Astrocyte of the spinal cord (primary cell): ENCODE results near the gene PCSK9.

Experiments used
- DNase-seq: peaks from one replicate; pipeline ENCODE4 v3.0.0; 2011; ENCODE audit warnings: low read depth, low spot score
- H3K4me3 ChIP-seq: 2 replicates; pipeline ENCODE4 v1.5.1; 2011; ENCODE audit warnings: low read depth, mild to moderate bottlenecking, low read length, moderate library complexity
- CTCF ChIP-seq: IDR thresholded peaks from 2 replicates; pipeline ENCODE4 v1.5.1; 2012; ENCODE audit warnings: low read depth, mild to moderate bottlenecking, low read length, inconsistent platforms
- in situ Hi-C: cut with HindIII; loops from 2 replicates; pipeline ENCODE4 v1.10.0; 2017; ENCODE audit warnings: low sequenced_read_pairs

PCSK9 gene

GRCh38 chr1:55043011-55043410, 3.7 kb downstream of the PCSK9 start:
- H3K4me3 ChIP-seq: no peak overlapping the region
- in situ Hi-C loops: no loop called here
- DNase-seq: no peak
- no peak for TF ChIP-seq CTCF

- H3K4me3 ChIP-seq: no peak overlapping the region
- in situ Hi-C loops: no loop called here
- TF ChIP-seq CTCF: no peak
- no peak for DNase-seq
Observed at GRCh38 chr1:55043726-55044125, 4.4 kb downstream of the PCSK9 start.

GRCh38 chr1:55044617-55045397, 5.5 kb downstream of the PCSK9 start:
- in situ Hi-C loops: no loop called here
- no peak for TF ChIP-seq CTCF
- DNase-seq: no peak
- H3K4me3 ChIP-seq: no peak overlapping the region

GRCh38 chr1:55045430-55045829, 6.1 kb downstream of the PCSK9 start:
- no peak for DNase-seq
- no peak overlapping the region for H3K4me3 ChIP-seq
- in situ Hi-C loops: no loop called here
- TF ChIP-seq CTCF: no peak

GRCh38 chr1:55046871-55047270, 7.5 kb downstream of the PCSK9 start:
- in situ Hi-C loops: no loop called here
- no peak for DNase-seq
- no peak for TF ChIP-seq CTCF
- no peak overlapping the region for H3K4me3 ChIP-seq

- no peak for TF ChIP-seq CTCF
- in situ Hi-C loops: no loop called here
- DNase-seq: no peak
- no peak overlapping the region for H3K4me3 ChIP-seq
Observed at GRCh38 chr1:55047611-55048010, 8.3 kb downstream of the PCSK9 start.
